LNCaP clone FGC (cell line): Measurements from ENCODE around the gene DHRSX.
"Not testable (repeated sequence)": the region's sequence is repeated elsewhere in the genome, so short reads cannot be mapped to it uniquely, and the experiment has no call there.

Experiments used
- DNase-seq: peaks from one replicate; pipeline ENCODE4 v3.0.0-alpha.2; 2011; ENCODE audit warnings: low read depth
- H3K4me3 ChIP-seq: 2 replicates; pipeline ENCODE4 v1.5.1; 2011; ENCODE audit warnings: mild to moderate bottlenecking, low read depth, low read length, control low read depth
- CTCF ChIP-seq: IDR thresholded peaks from 2 replicates; pipeline ENCODE4 v1.5.1; 2012; ENCODE audit warnings: mild to moderate bottlenecking; ENCODE audit not compliant: control insufficient read depth, insufficient read depth; ENCODE audit errors: extremely low read depth

The DHRSX gene

GRCh38 chrX:2424317-2424716 is 76.5 kb downstream of the DHRSX start:
- DNase-seq, result no peak
- no peak overlapping the region for H3K4me3 ChIP-seq
- TF ChIP-seq CTCF, result no peak

GRCh38 chrX:2423899-2424298 is 76.9 kb downstream of the DHRSX start:
- no peak for TF ChIP-seq CTCF
- DNase-seq, result no peak
- no peak overlapping the region for H3K4me3 ChIP-seq

- no peak for TF ChIP-seq CTCF
- H3K4me3 ChIP-seq, result no peak overlapping the region
- no peak for DNase-seq
Measured at GRCh38 chrX:2423282-2423681, 77.5 kb downstream of the DHRSX start.

GRCh38 chrX:2419418-2419817 is 81.4 kb downstream of the DHRSX start:
- H3K4me3 ChIP-seq, DNase-seq: not testable (repeated sequence)

- no peak overlapping the region for H3K4me3 ChIP-seq
- DNase-seq, result no peak
- TF ChIP-seq CTCF, result no peak
Measured at GRCh38 chrX:2418000-2418399, 82.8 kb downstream of the DHRSX start.

- DNase-seq, result no peak
- no peak for TF ChIP-seq CTCF
- no peak overlapping the region for H3K4me3 ChIP-seq
Measured at GRCh38 chrX:2416851-2417604, 83.7 kb downstream of the DHRSX start.

GRCh38 chrX:2414384-2414783 is 86.4 kb downstream of the DHRSX start:
- no peak overlapping the region for H3K4me3 ChIP-seq
- DNase-seq, result no peak
- no peak for TF ChIP-seq CTCF
